H1 (cell line): ENCODE measurements around the gene SCAF11. TPM values are rescaled to one million over a fixed set of nuclear protein-coding genes. Genes with fewer than 3 reads are reported as not detected.

ENCODE experiments used
- BACH1 ChIP-seq: IDR thresholded peaks from 2 replicates; pipeline ENCODE4 v1.6.1; 2012; ENCODE audit warnings: low read length, improper control_type of control experiment
- CHD7 ChIP-seq: fragments of 300-600 bp; sonication (generic); IDR thresholded peaks from 2 replicates; pipeline ENCODE4 v1.7.1; 2012; ENCODE audit warnings: low read length, moderate library complexity, mild to moderate bottlenecking, inconsistent platforms; ENCODE audit not compliant: insufficient replicate concordance
- POLR2A ChIP-seq, 2 experiments: IDR thresholded peaks; 1 replicate in 1 of 2; 2 replicates in 1 of 2; pipeline ENCODE4 v1.6.1; 2011; ENCODE audit warnings: low read depth in 2 of 2, low read length in 2 of 2, mild to moderate bottlenecking in 2 of 2; ENCODE audit errors: control extremely low read depth in 1 of 2
- POLR2AphosphoS5 ChIP-seq: IDR thresholded peaks from 2 replicates; pipeline ENCODE4 v1.6.1; 2011; ENCODE audit warnings: low read depth, low read length
- RNF2 ChIP-seq: fragments of 200-900, 300-1000 bp; sonication (generic); IDR thresholded peaks from 2 replicates; pipeline ENCODE4 v1.7.1; 2016; ENCODE audit warnings: borderline replicate concordance, low read depth, mild to moderate bottlenecking, antibody characterized with exemption, low read length; ENCODE audit not compliant: poor library complexity, severe bottlenecking; ENCODE audit errors: missing control alignments
- polyA plus RNA-seq, 7 experiments: library from polyadenylated mRNA; depleted of rRNA in 3 of 7; stranded (reverse) in 5 of 7; unstranded in 2 of 7; fragments of >200 nt in 5 of 7; fragments of 200-250 nt in 2 of 7; gene quantifications; 1 replicate in 5 of 7; 2 replicates in 1 of 7; 4 replicates in 1 of 7; pipeline versions ENCODE4 v1.2.1 to v1.2.3, GENCODE V29; 2011 to 2013; ENCODE audit warnings: missing spikeins in 2 of 7, mixed read lengths in 2 of 7
- total RNA-seq: library from RNA; stranded (reverse); fragmentation: NEBNext Ultra II Directional; extraction: Animal tissue kit (Norgen Biotek cat#: 25700); gene quantifications from 2 replicates; pipeline ENCODE4 v1.2.1, GENCODE V29; 2021

Gene SCAF11
- total and polyA plus RNA-seq, 2 of the 8 experiments (the other 6 are each of a cell fraction or from before 2014, with no cell fraction given): 15.1 to 77.8 TPM

DNA sequence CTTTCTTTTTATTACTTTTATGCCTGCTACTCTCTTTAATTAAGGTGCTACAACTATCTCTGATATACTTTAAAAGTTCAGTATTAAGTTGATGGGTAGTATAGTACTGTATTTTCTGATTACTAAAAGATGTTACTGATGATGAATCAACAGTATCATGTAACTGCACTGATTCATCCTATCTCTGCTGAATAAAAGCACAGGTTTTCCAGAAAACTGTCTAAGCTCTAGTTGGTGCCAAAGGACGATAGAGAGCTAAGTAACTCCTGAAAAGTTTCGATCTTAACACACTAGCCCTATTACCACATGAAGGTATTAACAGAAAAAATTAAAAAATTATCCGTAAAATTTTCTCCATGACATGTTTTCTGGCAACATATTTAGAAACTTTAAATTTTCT lies 2.1 kb downstream of the SCAF11 start (continued):
- TF ChIP-seq CHD7 (no peak), POLR2A (IDR thresholded peaks at IDR 0.05; ENCODE audit: control extremely low read depth in 1 of 2, low read depth in 2 of 2, low read length in 2 of 2) (no peak), BACH1 (no peak), POLR2AphosphoS5 (no peak), RNF2 (no peak)
